IPS-NIHi7 (cell line): ENCODE data around the gene GLIPR2.

Experiments used
- DNase-seq: peaks from one replicate; pipeline ENCODE4 v3.0.0; 2012; ENCODE audit warnings: mixed read lengths; ENCODE audit errors: extremely low spot score

The GLIPR2 gene

DNA sequence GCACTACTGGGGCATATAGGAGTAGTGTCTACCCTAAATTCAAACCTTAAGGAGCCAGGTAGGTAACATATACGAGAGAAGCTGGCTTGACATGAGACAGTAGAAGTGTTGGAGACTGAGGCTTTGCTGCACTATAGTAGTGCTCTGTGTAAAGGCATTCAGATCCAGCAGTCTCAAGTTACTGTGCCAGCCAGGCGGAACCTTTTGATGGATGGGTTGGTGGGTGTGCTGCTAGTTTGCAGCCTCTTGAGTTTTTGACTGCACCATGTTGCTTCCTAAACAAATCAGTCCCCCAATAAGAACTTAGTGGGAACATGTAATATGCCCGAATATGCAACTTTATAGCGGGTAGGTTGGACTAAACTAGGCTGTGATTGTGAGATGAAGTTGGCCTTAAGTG lies 55.7 kb downstream of the GLIPR2 start:
- no peak for DNase-seq

GRCh38 chr9:36193023-36193422 lies 56.5 kb downstream of the GLIPR2 start:
- DNase-seq: no peak

GRCh38 chr9:36194326-36195000 lies 57.9 kb downstream of the GLIPR2 start:
- DNase-seq: no peak

DNA sequence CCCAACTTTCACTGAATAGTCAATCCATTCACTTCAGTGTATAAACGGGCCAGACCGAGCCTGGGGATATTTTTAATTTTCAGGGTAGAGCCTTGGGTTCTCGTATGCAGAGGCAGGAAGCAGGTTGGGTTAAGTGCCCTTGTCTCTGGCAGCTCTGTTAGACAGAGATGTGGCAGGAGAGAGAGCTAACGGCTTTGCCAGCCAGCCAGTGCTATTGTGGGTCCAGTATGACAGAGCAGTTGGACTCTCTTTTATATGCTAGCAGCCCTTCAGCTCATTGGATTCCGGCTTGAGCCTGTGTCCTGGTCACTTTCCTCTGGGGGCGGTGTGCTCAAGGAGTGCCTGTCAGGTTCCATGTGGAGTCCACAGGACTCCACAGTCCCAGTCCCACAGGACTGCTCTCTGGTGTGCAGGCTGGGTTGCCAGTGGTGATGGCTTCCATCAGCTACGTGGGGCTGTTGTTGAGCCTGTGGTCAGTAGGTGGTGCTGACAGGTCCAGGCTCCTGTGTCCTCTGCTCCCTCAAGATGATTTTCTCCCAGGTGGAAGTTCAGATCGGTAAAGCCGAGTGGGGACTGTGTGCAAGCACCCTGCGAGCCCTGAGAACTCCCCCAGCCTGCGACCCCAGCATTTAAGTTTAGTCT lies 68.5 kb downstream of the GLIPR2 start:
- DNase-seq: peak; percentile 64

DNA sequence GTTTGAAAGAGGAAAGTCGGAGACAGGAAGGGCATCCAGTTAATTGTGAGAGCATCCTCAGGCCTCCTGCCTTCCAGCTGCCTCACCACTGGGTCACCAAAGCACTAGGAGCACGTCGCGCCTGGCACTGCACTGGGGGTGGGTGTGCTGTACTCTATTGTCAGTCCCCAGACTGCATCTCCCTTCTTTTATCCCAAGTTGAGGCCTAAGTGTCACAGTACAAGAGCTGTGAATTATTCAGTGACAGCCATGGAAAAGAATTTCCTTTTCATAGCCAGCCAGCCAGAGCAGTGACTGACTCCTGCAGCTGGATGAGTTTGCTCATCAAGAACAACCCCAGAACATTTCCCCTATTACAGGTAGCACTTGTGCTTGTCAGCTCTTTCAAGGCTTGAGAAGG lies 70.5 kb downstream of the GLIPR2 start:
- no peak for DNase-seq

GRCh38 chr9:36207546-36208012 lies 71.0 kb downstream of the GLIPR2 start:
- DNase-seq: no peak

- no peak for DNase-seq
These were observed 72.2 kb downstream of the GLIPR2 start for GRCh38 chr9:36208521-36209253.

- DNase-seq: no peak
These were observed 74.2 kb downstream of the GLIPR2 start for GRCh38 chr9:36210722-36211121.

- no peak for DNase-seq
These were observed 75.0 kb downstream of the GLIPR2 start for GRCh38 chr9:36211510-36211909.

- no peak for DNase-seq
These were observed 76.9 kb downstream of the GLIPR2 start for GRCh38 chr9:36213387-36213786.
